ENCODE results near the gene NOP58.

GRCh38 chr2:202314116-202314515 is 48.6 kb downstream of the NOP58 start:
- no peak for TF ChIP-seq IKZF3 (tag by site-specific recombination; IDR thresholded peaks at IDR 0.05)
- no peak for TF ChIP-seq ZNF324 (tag by site-specific recombination; IDR thresholded peaks at IDR 0.05)
- TF ChIP-seq, protein P1, sequence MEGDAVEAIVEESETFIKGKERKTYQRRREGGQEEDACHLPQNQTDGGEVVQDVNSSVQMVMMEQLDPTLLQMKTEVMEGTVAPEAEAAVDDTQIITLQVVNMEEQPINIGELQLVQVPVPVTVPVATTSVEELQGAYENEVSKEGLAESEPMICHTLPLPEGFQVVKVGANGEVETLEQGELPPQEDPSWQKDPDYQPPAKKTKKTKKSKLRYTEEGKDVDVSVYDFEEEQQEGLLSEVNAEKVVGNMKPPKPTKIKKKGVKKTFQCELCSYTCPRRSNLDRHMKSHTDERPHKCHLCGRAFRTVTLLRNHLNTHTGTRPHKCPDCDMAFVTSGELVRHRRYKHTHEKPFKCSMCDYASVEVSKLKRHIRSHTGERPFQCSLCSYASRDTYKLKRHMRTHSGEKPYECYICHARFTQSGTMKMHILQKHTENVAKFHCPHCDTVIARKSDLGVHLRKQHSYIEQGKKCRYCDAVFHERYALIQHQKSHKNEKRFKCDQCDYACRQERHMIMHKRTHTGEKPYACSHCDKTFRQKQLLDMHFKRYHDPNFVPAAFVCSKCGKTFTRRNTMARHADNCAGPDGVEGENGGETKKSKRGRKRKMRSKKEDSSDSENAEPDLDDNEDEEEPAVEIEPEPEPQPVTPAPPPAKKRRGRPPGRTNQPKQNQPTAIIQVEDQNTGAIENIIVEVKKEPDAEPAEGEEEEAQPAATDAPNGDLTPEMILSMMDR (tag by site-specific recombination; IDR thresholded peaks at IDR 0.05), result no peak
- no peak for TF ChIP-seq ZNF768 (tag by site-specific recombination; IDR thresholded peaks at IDR 0.05)
- TF ChIP-seq, protein P2, sequence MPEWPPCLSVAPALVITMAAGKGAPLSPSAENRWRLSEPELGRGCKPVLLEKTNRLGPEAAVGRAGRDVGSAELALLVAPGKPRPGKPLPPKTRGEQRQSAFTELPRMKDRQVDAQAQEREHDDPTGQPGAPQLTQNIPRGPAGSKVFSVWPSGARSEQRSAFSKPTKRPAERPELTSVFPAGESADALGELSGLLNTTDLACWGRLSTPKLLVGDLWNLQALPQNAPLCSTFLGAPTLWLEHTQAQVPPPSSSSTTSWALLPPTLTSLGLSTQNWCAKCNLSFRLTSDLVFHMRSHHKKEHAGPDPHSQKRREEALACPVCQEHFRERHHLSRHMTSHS (tag by site-specific recombination; IDR thresholded peaks at IDR 0.05), result no peak
- TF ChIP-seq ZNF596 (tag by site-specific recombination; IDR thresholded peaks at IDR 0.05), result no peak

All from HEK293 (cell line).